Gastrocnemius medialis (tissue), 4 donors: ENCODE results near the gene FOXL1.

Source experiments
- CTCF ChIP-seq, 5 experiments: fragments of 450-650 bp in 3 of 5; fragments of 200-600 bp in 2 of 5; sonication (generic) in 2 of 5; IDR thresholded peaks in 4 of 5; conservative IDR thresholded peaks in 1 of 5; 1 replicate in 4 of 5; 2 replicates in 1 of 5; pipeline ENCODE4 v1.5.1; 2016 to 2019; ENCODE audit warnings: antibody characterized with exemption in 5 of 5, mild to moderate bottlenecking in 3 of 5, moderate library complexity in 3 of 5
- POLR2A ChIP-seq, 2 donors: fragments of 450-650 bp; IDR thresholded peaks; one replicate each; pipeline ENCODE4 v1.6.1; 2017; ENCODE audit warnings: antibody characterized with exemption in 2 of 2, mild to moderate bottlenecking in 2 of 2, moderate library complexity in 2 of 2

- TF ChIP-seq CTCF (IDR thresholded peaks at IDR 0.05 in 4 of 5, conservative IDR thresholded peaks at IDR 0.05 in 1 of 5): no peak
- TF ChIP-seq POLR2A (IDR thresholded peaks at IDR 0.05): no peak
These were observed 19.0 kb downstream of the FOXL1 start for GRCh38 chr16:86597126-86597879.
